ENCODE results near the gene SYNPO2.

Gene SYNPO2

GRCh38 chr4:119082661-119083060 is 194.0 kb downstream of the SYNPO2 start:
- DNase-seq (ENCODE audit: low spot score in 2 of 2): no peak
- in situ Hi-C loops (cut with MboI; ENCODE audit: low sequenced_read_pairs): no loop called here
- Histone ChIP-seq H3K9me3 (no peaks in the 10 kb centered on the region), H3K4me1 (peaks cover 21% of the 10 kb centered on the region), H3K4me3 (no peak overlapping the region), H3K36me3 (replicated peaks) (no peaks in the 10 kb centered on the region), H3K27me3 (ENCODE audit: low read depth) (no peaks in the 10 kb centered on the region)

- DNase-seq (ENCODE audit: low spot score in 2 of 2): no peak
- no peak overlapping the region for H3K4me3 ChIP-seq
- in situ Hi-C loops (cut with MboI; ENCODE audit: low sequenced_read_pairs): no loop called here
- no peaks in the 10 kb centered on the region for H3K27me3 ChIP-seq (ENCODE audit: low read depth)
- no peaks in the 10 kb centered on the region for H3K9me3 ChIP-seq
- peaks cover 21% of the 10 kb centered on the region for H3K4me1 ChIP-seq
- no peaks in the 10 kb centered on the region for H3K36me3 ChIP-seq (replicated peaks)
Measured at GRCh38 chr4:119084513-119084912, 195.9 kb downstream of the SYNPO2 start.

- H3K4me3 ChIP-seq: no peak overlapping the region
- DNase-seq (ENCODE audit: low spot score in 2 of 2): no peak
- no peaks in the 10 kb centered on the region for H3K36me3 ChIP-seq (replicated peaks)
- H3K4me1 ChIP-seq: peaks cover 8% of the 10 kb centered on the region
- in situ Hi-C loops (cut with MboI; ENCODE audit: low sequenced_read_pairs): no loop called here
- H3K9me3 ChIP-seq: no peaks in the 10 kb centered on the region
- no peaks in the 10 kb centered on the region for H3K27me3 ChIP-seq (ENCODE audit: low read depth)
Measured at GRCh38 chr4:119087121-119087520, 198.5 kb downstream of the SYNPO2 start.

- Histone ChIP-seq H3K4me1 (peaks cover 2% of the 10 kb centered on the region), H3K36me3 (replicated peaks) (no peaks in the 10 kb centered on the region), H3K4me3 (no peak overlapping the region), H3K27me3 (ENCODE audit: low read depth) (no peaks in the 10 kb centered on the region), H3K9me3 (no peaks in the 10 kb centered on the region)
- no peak for DNase-seq (ENCODE audit: low spot score in 2 of 2)
- in situ Hi-C loops (cut with MboI; ENCODE audit: low sequenced_read_pairs): no loop called here
Measured at GRCh38 chr4:119087656-119088055, 199.0 kb downstream of the SYNPO2 start.

- in situ Hi-C loops (cut with MboI; ENCODE audit: low sequenced_read_pairs): no loop called here
- no peaks in the 10 kb centered on the region for H3K9me3 ChIP-seq
- DNase-seq (ENCODE audit: low spot score in 2 of 2): no peak
- H3K4me1 ChIP-seq: peaks cover 5% of the 10 kb centered on the region; the same call in 1 of the 2 replicates
- no peaks in the 10 kb centered on the region for H3K27me3 ChIP-seq (ENCODE audit: low read depth)
- H3K36me3 ChIP-seq (replicated peaks): no peaks in the 10 kb centered on the region
- H3K4me3 ChIP-seq: no peak overlapping the region
Measured at GRCh38 chr4:119093042-119093827, 204.6 kb downstream of the SYNPO2 start.

GRCh38 chr4:119097282-119097900 is 208.7 kb downstream of the SYNPO2 start:
- in situ Hi-C loops (cut with MboI; ENCODE audit: low sequenced_read_pairs): no loop called here
- Histone ChIP-seq H3K9me3 (no peaks in the 10 kb centered on the region), H3K27me3 (ENCODE audit: low read depth) (no peaks in the 10 kb centered on the region), H3K36me3 (replicated peaks) (no peaks in the 10 kb centered on the region), H3K4me3 (no peak overlapping the region), H3K4me1 (peaks cover 16% of the 10 kb centered on the region)
- DNase-seq (ENCODE audit: low spot score in 2 of 2): no peak

- DNase-seq (ENCODE audit: low spot score in 2 of 2): no peak
- no peaks in the 10 kb centered on the region for H3K27me3 ChIP-seq (ENCODE audit: low read depth)
- H3K4me3 ChIP-seq: no peak overlapping the region
- no peaks in the 10 kb centered on the region for H3K9me3 ChIP-seq
- in situ Hi-C loops (cut with MboI; ENCODE audit: low sequenced_read_pairs): no loop called here
- H3K4me1 ChIP-seq: peaks cover 16% of the 10 kb centered on the region
- no peaks in the 10 kb centered on the region for H3K36me3 ChIP-seq (replicated peaks)
Measured at GRCh38 chr4:119098306-119098705, 209.7 kb downstream of the SYNPO2 start.

GRCh38 chr4:119099227-119099810 is 210.7 kb downstream of the SYNPO2 start:
- DNase-seq (ENCODE audit: low spot score in 2 of 2): no peak
- Histone ChIP-seq H3K4me1 (peaks cover 18% of the 10 kb centered on the region), H3K4me3 (no peak overlapping the region), H3K36me3 (replicated peaks) (no peaks in the 10 kb centered on the region), H3K9me3 (no peaks in the 10 kb centered on the region), H3K27me3 (ENCODE audit: low read depth) (no peaks in the 10 kb centered on the region)
- in situ Hi-C loops (cut with MboI; ENCODE audit: low sequenced_read_pairs): no loop called here

GRCh38 chr4:119100655-119101054 is 212.0 kb downstream of the SYNPO2 start:
- H3K27me3 ChIP-seq (ENCODE audit: low read depth): no peaks in the 10 kb centered on the region
- no peak overlapping the region for H3K4me3 ChIP-seq
- in situ Hi-C loops (cut with MboI; ENCODE audit: low sequenced_read_pairs): no loop called here
- H3K36me3 ChIP-seq (replicated peaks): no peaks in the 10 kb centered on the region
- peaks cover 18% of the 10 kb centered on the region for H3K4me1 ChIP-seq
- H3K9me3 ChIP-seq: no peaks in the 10 kb centered on the region
- peak in 1 of 2 experiments; percentile 38 for DNase-seq (ENCODE audit: low spot score in 2 of 2)

GRCh38 chr4:119103263-119103662 is 214.6 kb downstream of the SYNPO2 start:
- no peaks in the 10 kb centered on the region for H3K27me3 ChIP-seq (ENCODE audit: low read depth)
- no peak overlapping the region for H3K4me3 ChIP-seq
- in situ Hi-C loops (cut with MboI; ENCODE audit: low sequenced_read_pairs): no loop called here
- DNase-seq (ENCODE audit: low spot score in 2 of 2): no peak
- no peaks in the 10 kb centered on the region for H3K9me3 ChIP-seq
- H3K36me3 ChIP-seq (replicated peaks): no peaks in the 10 kb centered on the region
- H3K4me1 ChIP-seq: peaks cover 14% of the 10 kb centered on the region

- Histone ChIP-seq H3K27me3 (ENCODE audit: low read depth) (no peaks in the 10 kb centered on the region), H3K4me1 (peaks cover 14% of the 10 kb centered on the region), H3K9me3 (no peaks in the 10 kb centered on the region), H3K4me3 (no peak overlapping the region), H3K36me3 (replicated peaks) (no peaks in the 10 kb centered on the region)
- in situ Hi-C loops (cut with MboI; ENCODE audit: low sequenced_read_pairs): no loop called here
- DNase-seq (ENCODE audit: low spot score in 2 of 2): no peak
Measured at GRCh38 chr4:119104644-119105273, 216.1 kb downstream of the SYNPO2 start.

- Histone ChIP-seq H3K4me3 (no peak overlapping the region), H3K27me3 (ENCODE audit: low read depth) (no peaks in the 10 kb centered on the region), H3K9me3 (no peaks in the 10 kb centered on the region), H3K4me1 (peaks cover 8% of the 10 kb centered on the region), H3K36me3 (replicated peaks) (no peaks in the 10 kb centered on the region)
- no peak for DNase-seq (ENCODE audit: low spot score in 2 of 2)
- in situ Hi-C loops (cut with MboI; ENCODE audit: low sequenced_read_pairs): no loop called here
Measured at GRCh38 chr4:119105605-119106004, 217.0 kb downstream of the SYNPO2 start.

GRCh38 chr4:119106036-119107000 is 217.7 kb downstream of the SYNPO2 start:
- DNase-seq (ENCODE audit: low spot score in 2 of 2): no peak
- in situ Hi-C loops (cut with MboI; ENCODE audit: low sequenced_read_pairs): no loop called here
- no peaks in the 10 kb centered on the region for H3K27me3 ChIP-seq (ENCODE audit: low read depth)
- H3K4me1 ChIP-seq: peaks cover 3% of the 10 kb centered on the region; the same call in 1 of the 2 replicates
- H3K9me3 ChIP-seq: no peaks in the 10 kb centered on the region
- no peaks in the 10 kb centered on the region for H3K36me3 ChIP-seq (replicated peaks)
- no peak overlapping the region for H3K4me3 ChIP-seq
